ENCODE data around the gene ADCY5. TPM values are rescaled to one million over a fixed set of nuclear protein-coding genes. Genes with fewer than 3 reads are reported as not detected.

Gene ADCY5
- total RNA-seq, 1 experiment from 2014 or later: 0.49 TPM

GRCh38 chr3:123336001-123336400, 112.9 kb downstream of the ADCY5 start:
- no TSS peak for BruUV-seq (replicated peaks)
- ChIA-PET CTCF (no interaction called here), POLR2A (no interaction called here), RAD21 (ENCODE audit: low non-redundant PET in 1 of 2, low total read pairs in 2 of 2, uncharacterized antibody in 2 of 2, unreplicated experiment in 2 of 2) (no interaction called here)
- DNase-seq (ENCODE audit: low read depth, low spot score): no peak
- Histone ChIP-seq H4K20me1 (ENCODE audit: insufficient read depth) (no peaks in the 10 kb centered on the region), H3K4me1 (ENCODE audit: control insufficient read depth in 1 of 2, insufficient read depth in 2 of 2, low read length in 2 of 2) (no peaks in the 10 kb centered on the region), H3K4me3 (replicated peaks in 1 of 2; ENCODE audit: low read depth in 1 of 2, low read length in 2 of 2) (no peak overlapping the region), H3K4me2 (ENCODE audit: low read length) (no peak overlapping the region), H3K27ac (ENCODE audit: low read depth, low read length) (no peak overlapping the region), H3K79me2 (ENCODE audit: insufficient read depth, low read length) (no peaks in the 10 kb centered on the region), H2AFZ (ENCODE audit: low read depth, low read length, poor library complexity, severe bottlenecking) (no peak overlapping the region), H3K27me3 (ENCODE audit: insufficient read depth, low read length) (no peaks in the 10 kb centered on the region), H3K9me2 (ENCODE audit: insufficient read depth) (no peaks in the 10 kb centered on the region), H3K9me3 (ENCODE audit: control insufficient read depth in 1 of 2, insufficient read depth in 1 of 2, low read depth in 1 of 2, low read length in 2 of 2) (no peaks in the 10 kb centered on the region), H3K36me3 (ENCODE audit: control insufficient read depth in 1 of 2, insufficient read depth in 2 of 2, low read length in 2 of 2) (no peaks in the 10 kb centered on the region), H3K9ac (ENCODE audit: low read length) (no peak overlapping the region)
- intact Hi-C loops (cut with micrococcal nuclease): no loop called here
- no peak for ATAC-seq
- TF ChIP-seq EGR1 (IDR thresholded peaks at IDR 0.05; ENCODE audit: low read depth) (no peak), ZBTB33 (IDR thresholded peaks at IDR 0.05; ENCODE audit: extremely low read depth, insufficient replicate concordance, low read length) (no peak), ZNF274 (IDR thresholded peaks at IDR 0.05; ENCODE audit: low read depth, low read length) (no peak), CTCF (IDR thresholded peaks at IDR 0.05 in 2 of 3, conservative IDR thresholded peaks at IDR 0.05 in 1 of 3; ENCODE audit: borderline replicate concordance in 1 of 3, insufficient read depth in 1 of 3, low read depth in 2 of 3, low read length in 2 of 3) (no peak), RAD21 (IDR thresholded peaks at IDR 0.05; ENCODE audit: low read depth) (no peak), FOSL1 (IDR thresholded peaks at IDR 0.05; ENCODE audit: low read depth) (no peak), CBX3 (IDR thresholded peaks at IDR 0.05; ENCODE audit: low read depth) (no peak)
